Transverse colon (tissue), 4 donors: ENCODE results near the gene NECAP2.

Source experiments
- CTCF ChIP-seq, 5 experiments: fragments of 200-600 bp in 3 of 5; fragments of 450-650 bp in 2 of 5; sonication (generic) in 3 of 5; IDR thresholded peaks; 1 replicate in 2 of 5; 2 replicates in 3 of 5; pipeline ENCODE4 v1.5.1; 2016 to 2017; ENCODE audit warnings: antibody characterized with exemption in 5 of 5, inconsistent platforms in 3 of 5, mild to moderate bottlenecking in 2 of 5, moderate library complexity in 1 of 5
- EP300 ChIP-seq: sonication (generic); formaldehyde crosslinking; IDR thresholded peaks from one replicate; pipeline ENCODE4 v1.6.1; 2017; ENCODE audit warnings: antibody characterized with exemption, low read depth
- POLR2A ChIP-seq: fragments of 450-650 bp; IDR thresholded peaks from one replicate; pipeline ENCODE4 v1.6.1; 2016; ENCODE audit warnings: antibody characterized with exemption, mild to moderate bottlenecking, moderate library complexity
- POLR2AphosphoS5 ChIP-seq, 3 donors: sonication (generic); formaldehyde crosslinking; IDR thresholded peaks; one replicate each; pipeline ENCODE4 v1.6.1; 2016; ENCODE audit warnings: antibody characterized with exemption in 3 of 3

DNA sequence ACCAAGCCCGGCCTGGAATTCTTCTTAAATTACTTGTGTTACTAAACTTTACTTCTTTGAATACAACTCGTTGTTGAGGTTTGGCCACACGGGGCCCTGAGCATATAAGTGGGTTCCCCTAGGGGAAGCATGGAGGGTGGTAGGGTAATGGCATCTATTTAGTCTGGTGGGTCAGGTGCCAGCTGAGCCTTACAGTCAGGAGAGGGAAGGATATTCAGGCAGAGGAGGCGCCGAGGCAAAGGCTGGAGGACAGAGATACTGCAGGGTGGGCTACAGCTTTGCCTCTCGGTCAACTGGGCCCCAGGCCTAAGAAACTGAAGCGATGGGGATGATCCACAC is 424 bp upstream of the NECAP2 start:
- TF ChIP-seq CTCF (IDR thresholded peaks at IDR 0.05) (no peak), POLR2A (no peak), POLR2AphosphoS5 (IDR thresholded peaks at IDR 0.05) (no peak), EP300 (no peak)
